HG02588 (cell line): ENCODE results near the gene SKOR1.

Experiments
- ATAC-seq: cut with Tn5 transposase; IDR thresholded peaks from one replicate; pipeline ENCODE4 v1.9.1; 2021; ENCODE audit warnings: mild to moderate bottlenecking, moderate library complexity; ENCODE audit not compliant: unreplicated experiment

The SKOR1 gene

GRCh38 chr15:67815036-67815592, 10.2 kb upstream of the SKOR1 start:
- ATAC-seq, result no peak

GRCh38 chr15:67816668-67817067, 8.6 kb upstream of the SKOR1 start:
- no peak for ATAC-seq

DNA sequence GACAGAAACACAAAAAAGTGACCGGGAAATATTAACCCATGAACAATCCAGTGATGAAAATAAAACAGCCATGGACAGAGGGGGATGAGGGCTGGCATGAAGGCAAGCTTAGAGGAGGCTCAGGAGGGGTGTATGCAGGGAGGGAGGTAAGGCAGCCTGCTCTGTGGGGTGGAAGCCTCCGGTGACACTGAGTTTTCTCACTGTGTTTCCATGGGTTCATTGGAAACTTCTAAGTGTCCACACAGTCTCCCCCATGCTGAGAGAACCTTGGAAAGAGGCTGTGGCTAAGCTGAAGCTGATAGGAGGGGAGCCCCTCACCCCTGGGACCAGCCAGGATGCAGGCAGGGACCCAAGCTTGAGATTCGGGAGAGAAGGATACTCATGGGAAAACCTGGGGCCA, 6.8 kb upstream of the SKOR1 start:
- ATAC-seq, result no peak

GRCh38 chr15:67819636-67820035, 5.7 kb upstream of the SKOR1 start:
- ATAC-seq, result no peak

DNA sequence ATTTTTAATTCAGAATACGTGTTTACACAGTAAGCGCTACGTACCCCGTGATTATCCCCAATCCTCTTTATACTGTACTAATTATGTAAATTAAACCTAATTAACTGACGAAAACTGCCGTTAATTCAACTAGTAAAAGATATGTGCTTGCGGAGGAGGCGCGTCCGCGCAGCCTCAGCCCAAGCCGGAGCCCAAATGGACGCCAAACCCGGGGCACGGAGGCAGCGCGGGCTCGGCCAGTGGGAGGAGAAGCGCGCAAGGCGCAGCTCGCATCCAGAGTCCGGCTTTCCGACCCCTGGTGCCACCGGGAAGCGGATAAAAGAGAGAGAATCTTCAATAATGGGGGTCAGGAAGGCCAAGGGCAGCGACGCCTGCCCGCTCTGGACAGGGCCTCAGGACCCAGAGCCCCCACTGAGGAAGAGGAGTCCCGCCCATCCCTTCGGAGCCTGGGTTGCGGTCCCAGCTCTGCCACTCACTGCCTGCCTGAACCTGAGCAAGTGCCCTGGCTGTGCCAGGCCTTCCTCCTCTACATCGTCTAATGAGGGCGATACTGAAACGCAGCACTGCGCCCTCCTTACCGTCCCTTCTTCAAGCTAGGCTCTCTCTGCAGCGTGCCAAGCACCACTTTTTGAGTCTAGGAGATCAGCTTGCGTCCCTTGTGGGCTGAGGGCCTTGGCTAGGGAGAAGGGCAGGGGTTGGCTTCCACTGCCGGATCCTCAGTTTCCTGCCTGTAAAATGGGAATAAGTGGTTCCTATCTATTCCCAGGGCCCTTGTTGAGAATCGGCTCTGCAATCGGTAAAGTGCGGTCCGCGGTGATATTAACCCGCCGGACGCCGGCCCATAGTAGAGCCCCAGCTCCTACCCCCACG, 5.0 kb upstream of the SKOR1 start:
- ATAC-seq, result no peak

DNA sequence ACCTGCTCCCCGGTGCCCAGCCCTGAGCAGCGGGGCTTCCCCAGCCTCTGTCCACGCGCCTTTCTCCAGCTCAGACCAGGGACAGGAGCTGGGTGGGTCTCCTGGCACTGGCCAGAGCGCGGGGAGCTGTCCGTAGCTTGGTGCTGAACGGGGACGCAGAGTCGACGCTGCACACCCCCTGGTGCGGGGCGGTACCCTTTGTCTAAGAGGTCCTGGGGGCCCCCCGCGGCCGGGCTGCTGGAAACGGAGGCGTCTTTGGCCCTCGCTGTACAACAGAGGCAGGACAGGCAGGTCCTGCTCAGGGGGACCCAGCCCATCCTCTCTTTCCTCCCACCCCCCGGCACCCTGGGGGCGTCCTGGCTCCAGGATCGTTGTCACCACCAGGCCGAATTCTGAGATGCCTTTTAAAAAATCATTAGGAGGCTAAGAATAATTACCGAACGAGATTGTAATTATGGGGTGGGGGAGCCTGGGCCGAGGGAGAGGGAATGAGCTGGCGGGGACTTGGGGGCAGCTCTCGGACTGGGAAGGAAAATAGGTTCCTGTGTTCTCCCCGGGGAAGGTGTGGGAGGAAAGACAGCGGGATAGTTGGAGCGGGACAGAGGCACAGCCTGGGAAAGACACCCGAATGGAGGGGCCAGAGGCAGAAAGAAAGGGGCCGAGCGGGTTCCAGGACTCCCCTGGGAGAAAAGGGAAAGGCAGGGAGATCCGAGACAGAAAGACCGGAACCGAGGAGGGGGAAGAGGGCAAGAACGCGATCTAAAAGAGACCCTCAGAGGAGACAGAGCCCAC, 4.1 kb upstream of the SKOR1 start:
- no peak for ATAC-seq

- ATAC-seq, result no peak
These were observed 3.4 kb upstream of the SKOR1 start for GRCh38 chr15:67821784-67822440.

DNA sequence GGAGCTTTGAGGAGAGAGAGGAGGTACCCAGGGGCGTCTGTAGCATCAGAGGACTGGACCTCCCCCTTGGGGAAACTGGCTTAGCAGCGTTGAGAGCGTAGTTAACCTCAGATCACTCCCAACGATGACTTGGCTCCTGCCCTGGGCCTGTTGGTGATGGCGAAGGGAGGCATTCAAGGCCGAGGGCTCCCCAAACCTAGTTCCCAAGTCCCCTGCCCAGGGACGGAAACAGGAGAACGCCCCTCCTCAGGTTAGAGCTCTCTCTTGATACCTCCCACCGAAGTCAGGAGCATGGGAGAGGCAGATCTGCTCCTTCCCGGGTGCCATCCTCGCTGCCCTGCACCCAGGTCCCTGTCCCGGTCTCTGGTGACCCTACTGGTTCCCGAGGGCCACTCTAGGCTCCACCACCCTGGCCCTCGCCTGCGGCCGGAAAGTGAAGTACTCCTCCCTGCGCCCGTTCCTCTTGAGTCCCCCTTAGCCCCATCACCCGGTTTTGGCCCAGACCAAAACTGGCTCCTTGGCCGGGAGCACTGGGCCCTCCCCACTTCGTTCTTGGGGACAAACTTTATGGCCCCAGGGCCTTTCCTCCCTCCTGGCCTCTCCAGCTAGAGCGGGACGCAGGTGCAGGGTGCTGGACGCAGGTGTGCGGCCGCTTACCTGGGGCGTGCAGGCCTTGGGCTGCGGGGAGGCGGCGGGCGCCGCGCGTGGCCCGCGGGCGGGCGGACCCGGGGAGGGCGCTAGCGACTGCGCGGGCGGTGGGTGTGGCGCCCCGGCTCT, 2.6 kb upstream of the SKOR1 start:
- no peak for ATAC-seq

DNA sequence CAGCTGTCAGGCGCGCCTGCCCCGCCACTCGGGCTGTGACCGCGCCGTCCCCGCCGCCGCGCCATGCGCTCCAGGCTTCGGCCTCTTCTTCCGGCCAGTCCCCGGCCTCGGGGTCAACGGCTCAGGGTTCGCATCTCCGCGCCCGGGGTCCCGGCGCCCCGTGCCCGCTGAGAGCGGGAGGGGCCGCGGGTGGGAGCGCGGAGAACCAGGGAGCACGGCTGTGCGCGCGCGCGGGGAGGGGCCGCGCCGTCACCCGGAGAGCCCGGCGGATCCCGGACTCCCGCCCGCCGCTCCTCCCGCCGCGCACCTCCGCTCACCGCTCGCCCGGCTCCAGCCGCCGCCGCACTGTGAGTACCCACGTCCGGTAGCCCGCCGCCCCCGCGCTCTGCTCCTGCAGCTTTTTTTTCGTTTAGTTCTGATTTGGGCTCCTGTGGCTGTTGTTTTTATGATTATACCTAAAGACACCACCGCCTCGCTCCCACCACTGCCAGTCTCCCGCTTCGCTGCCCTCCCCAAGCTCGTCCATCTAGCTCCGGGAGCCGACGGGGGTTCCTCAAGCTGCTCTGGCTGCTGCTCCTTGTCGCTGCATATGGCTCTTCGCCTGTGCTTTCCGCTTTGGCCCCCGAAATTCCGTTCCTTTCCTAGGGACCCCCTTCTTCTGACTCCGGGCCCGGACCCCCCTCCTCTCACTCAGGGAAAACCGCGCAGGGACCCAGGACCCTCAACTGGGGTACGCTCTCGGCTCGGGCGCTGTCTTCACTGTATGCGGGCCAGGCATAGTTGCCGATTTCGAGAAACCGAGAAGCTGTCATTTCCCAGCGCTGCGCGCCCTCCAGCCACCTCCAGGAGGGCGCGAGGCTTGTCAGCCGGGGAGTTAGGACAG, 1.8 kb upstream of the SKOR1 start:
- no peak for ATAC-seq

DNA sequence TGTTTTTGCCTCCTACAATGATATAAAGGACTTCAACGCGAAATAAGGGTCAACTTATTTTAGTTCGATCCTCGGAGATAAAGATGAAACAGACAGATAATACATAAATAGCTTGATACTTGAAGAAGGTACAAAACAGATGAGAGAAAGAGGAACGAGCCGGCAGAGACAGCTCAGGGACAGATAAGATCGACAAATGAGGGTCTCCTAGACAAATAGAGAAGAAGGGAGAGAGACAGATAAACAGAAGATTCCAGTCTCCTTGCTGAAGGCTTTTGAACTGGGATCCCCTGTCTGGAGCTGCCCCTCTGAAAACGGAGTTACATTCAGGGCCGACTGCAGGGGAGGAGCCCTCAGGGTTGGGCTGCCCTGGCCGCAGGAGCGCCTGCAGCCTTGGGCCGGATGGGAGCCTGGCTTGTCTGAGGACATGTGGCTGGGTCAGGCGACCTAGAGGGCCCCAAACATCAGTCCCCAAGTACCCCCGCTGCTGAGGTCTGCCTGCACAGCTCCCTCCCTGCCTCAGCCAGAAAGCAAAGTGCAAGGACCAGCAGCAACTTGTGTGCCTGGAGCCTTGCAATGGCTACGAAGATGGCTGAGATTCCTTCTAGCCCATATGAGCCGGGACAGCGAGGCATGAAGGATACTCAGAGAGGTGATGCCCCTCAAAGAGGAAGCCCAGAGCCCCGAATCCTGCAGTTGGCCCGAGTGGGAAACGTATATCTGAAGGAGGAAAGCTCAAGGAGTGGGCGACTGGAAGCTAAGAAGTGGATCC, 926 bp upstream of the SKOR1 start:
- ATAC-seq, result no peak

GRCh38 chr15:67825881-67826716, 790 bp downstream of the SKOR1 start:
- no peak for ATAC-seq

GRCh38 chr15:67826717-67827561, 1.6 kb downstream of the SKOR1 start:
- ATAC-seq, result no peak

DNA sequence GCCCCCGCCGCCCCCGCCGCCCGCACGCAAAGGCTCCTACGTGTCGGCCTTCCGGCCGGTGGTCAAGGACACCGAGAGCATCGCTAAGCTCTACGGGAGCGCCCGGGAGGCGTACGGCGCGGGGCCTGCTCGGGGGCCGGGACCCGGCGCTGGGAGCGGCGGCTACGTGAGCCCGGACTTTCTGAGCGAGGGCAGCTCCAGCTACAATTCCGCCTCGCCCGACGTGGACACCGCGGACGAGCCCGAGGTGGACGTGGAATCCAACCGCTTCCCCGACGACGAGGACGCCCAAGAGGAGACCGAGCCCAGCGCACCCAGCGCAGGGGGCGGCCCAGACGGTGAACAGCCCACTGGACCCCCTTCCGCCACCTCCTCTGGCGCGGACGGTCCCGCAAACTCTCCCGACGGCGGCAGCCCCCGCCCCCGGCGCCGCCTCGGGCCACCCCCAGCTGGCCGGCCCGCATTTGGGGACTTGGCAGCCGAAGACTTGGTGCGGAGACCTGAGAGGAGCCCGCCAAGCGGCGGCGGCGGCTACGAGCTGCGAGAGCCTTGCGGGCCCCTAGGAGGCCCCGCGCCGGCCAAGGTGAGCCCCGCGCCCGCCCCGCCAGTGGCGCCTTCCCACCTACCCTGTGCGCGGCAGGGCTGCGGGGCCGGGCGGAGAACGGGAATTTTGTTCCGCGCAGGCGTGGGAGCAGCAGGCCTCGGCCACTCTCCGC, 2.4 kb downstream of the SKOR1 start:
- no peak for ATAC-seq

GRCh38 chr15:67828278-67828968, 3.1 kb downstream of the SKOR1 start:
- no peak for ATAC-seq

DNA sequence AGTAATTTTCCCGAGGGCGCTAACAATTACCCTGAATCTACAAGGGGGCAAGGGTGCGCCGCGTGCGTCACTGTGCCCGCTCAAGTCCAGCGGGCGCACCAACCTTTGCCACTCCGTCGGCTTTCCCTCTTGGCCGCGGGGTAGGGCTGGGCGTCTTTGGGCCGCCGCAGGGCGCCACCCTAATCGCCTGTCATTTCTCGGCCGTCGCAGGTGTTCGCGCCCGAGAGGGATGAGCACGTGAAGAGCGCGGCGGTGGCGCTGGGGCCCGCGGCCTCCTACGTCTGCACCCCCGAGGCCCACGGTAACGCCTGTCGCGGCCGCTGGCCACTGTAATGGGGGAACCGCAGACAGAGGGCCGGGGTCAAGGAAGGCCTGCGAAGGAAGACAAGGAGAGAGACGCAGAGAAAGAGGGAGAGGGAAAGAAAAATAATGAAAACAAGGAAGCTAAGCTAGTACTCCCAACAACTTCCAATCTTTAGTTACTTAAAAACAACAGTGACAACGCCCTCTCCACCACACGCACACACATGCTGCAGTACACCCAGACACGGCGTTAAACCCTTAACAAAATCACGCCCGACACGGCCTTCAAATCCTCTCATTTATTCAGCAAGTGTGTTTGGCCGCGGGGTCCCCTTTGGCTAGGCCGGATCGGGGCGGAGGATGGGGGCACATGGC, 3.8 kb downstream of the SKOR1 start:
- no peak for ATAC-seq
